Esophagus (tissue), 2 donors: ENCODE data around the gene MYADM. TPM values are rescaled to one million over a fixed set of nuclear protein-coding genes. Genes with fewer than 3 reads are reported as not detected.

Experiments used
- H3K27ac ChIP-seq, 2 donors: one replicate each; pipeline ENCODE4 v1.5.1; 2013; ENCODE audit warnings: low read depth in 2 of 2, mild to moderate bottlenecking in 2 of 2, inconsistent platforms in 1 of 2, low read length in 1 of 2, moderate library complexity in 1 of 2
- H3K27me3 ChIP-seq, 2 donors: one replicate each; pipeline ENCODE4 v1.6.1; 2013; ENCODE audit warnings: low read length in 2 of 2, control low read depth in 1 of 2, mild to moderate bottlenecking in 1 of 2; ENCODE audit not compliant: insufficient read depth in 2 of 2, control insufficient read depth in 1 of 2
- H3K36me3 ChIP-seq, 2 donors: one replicate each; pipeline ENCODE4 v1.6.1; 2013; ENCODE audit warnings: low read length in 1 of 2; ENCODE audit not compliant: control insufficient read depth in 2 of 2, insufficient read depth in 2 of 2
- H3K4me1 ChIP-seq, 2 donors: one replicate each; pipeline ENCODE4 v1.6.1; 2013; ENCODE audit warnings: low read length in 1 of 2; ENCODE audit not compliant: control insufficient read depth in 2 of 2, insufficient read depth in 2 of 2
- H3K4me3 ChIP-seq, 2 donors: one replicate each; pipeline ENCODE4 v1.5.1; 2013; ENCODE audit warnings: low read length in 2 of 2, mild to moderate bottlenecking in 2 of 2, low read depth in 1 of 2, moderate library complexity in 1 of 2
- H3K9me3 ChIP-seq, 2 donors: one replicate each; pipeline ENCODE4 v1.6.1; 2013; ENCODE audit warnings: mild to moderate bottlenecking in 2 of 2, low read depth in 1 of 2, low read length in 1 of 2, moderate library complexity in 1 of 2; ENCODE audit not compliant: control insufficient read depth in 2 of 2, insufficient read depth in 1 of 2
- WGBS, 2 donors: extraction: QIAGEN DNeasy Blood & Tissue Kit; methylation state at CpG; one replicate each; pipeline ENCODE4 v1.1.7; 2013; 5-methylcytosine and 5-hydroxymethylcytosine counted together
- polyA plus RNA-seq, 2 donors: library from polyadenylated mRNA; stranded (reverse); fragments of 200-250 nt; gene quantifications; one replicate each; pipeline ENCODE4 v1.2.3, GENCODE V29; 2013
- donor health status: healthy with polysubstance abuse.
- donor health status: Bipolar disorder and iron deficiency.

Gene MYADM
- polyA plus RNA-seq, 2 donors: 9.3 to 20.4 TPM

GRCh38 chr19:53883231-53883661, 15.6 kb downstream of the MYADM start:
- WGBS, 2 donors: 0 to 3% methylated on average over 6 to 18 of the region's 19 CpGs
- Histone ChIP-seq H3K27ac (no peak overlapping the region), H3K4me1 (peaks cover 4 to 12% of the 10 kb centered on the region in 2 donors), H3K9me3 (no peaks in the 10 kb centered on the region), H3K27me3 (peaks cover 0 to 14% of the 10 kb centered on the region in 2 donors), H3K4me3 (no peak overlapping the region), H3K36me3 (no peaks in the 10 kb centered on the region)

- peaks cover 0 to 14% of the 10 kb centered on the region in 2 donors for H3K27me3 ChIP-seq
- no peak overlapping the region for H3K4me3 ChIP-seq
- no peak overlapping the region for H3K27ac ChIP-seq
- 25 to 28% methylated on average over 11 of the region's 11 CpGs for WGBS, 2 donors
- peaks cover 4 to 11% of the 10 kb centered on the region in 2 donors for H3K4me1 ChIP-seq
- H3K9me3 ChIP-seq: no peaks in the 10 kb centered on the region
- H3K36me3 ChIP-seq: no peaks in the 10 kb centered on the region
Measured at GRCh38 chr19:53883741-53884140, 16.1 kb downstream of the MYADM start.

- WGBS, 2 donors: 35 to 43% methylated on average over 12 of the region's 12 CpGs
- H3K4me3 ChIP-seq: no peak overlapping the region
- H3K27me3 ChIP-seq: peaks cover 0 to 14% of the 10 kb centered on the region in 2 donors
- H3K36me3 ChIP-seq: no peaks in the 10 kb centered on the region
- H3K9me3 ChIP-seq: no peaks in the 10 kb centered on the region
- H3K27ac ChIP-seq: no peak overlapping the region
- H3K4me1 ChIP-seq: peaks cover 4 to 8% of the 10 kb centered on the region in 2 donors
Measured at GRCh38 chr19:53884256-53884655, 16.6 kb downstream of the MYADM start.

- H3K9me3 ChIP-seq: no peaks in the 10 kb centered on the region
- peaks cover 0 to 14% of the 10 kb centered on the region in 2 donors for H3K27me3 ChIP-seq
- peaks cover 4 to 8% of the 10 kb centered on the region in 2 donors for H3K4me1 ChIP-seq
- 93 to 94% methylated on average over 10 of the region's 10 CpGs for WGBS, 2 donors
- H3K36me3 ChIP-seq: no peaks in the 10 kb centered on the region
- no peak overlapping the region for H3K4me3 ChIP-seq
- H3K27ac ChIP-seq: no peak overlapping the region
Measured at GRCh38 chr19:53885036-53885435, 17.4 kb downstream of the MYADM start.

- 68 to 76% methylated on average over 22 to 23 of the region's 23 CpGs for WGBS, 2 donors
Measured at GRCh38 chr19:53892301-53892980, 24.8 kb downstream of the MYADM start.

GRCh38 chr19:53892981-53893325, 25.3 kb downstream of the MYADM start:
- Histone ChIP-seq H3K4me1 (no peaks in the 10 kb centered on the region), H3K27ac (no peak overlapping the region), H3K27me3 (peaks cover 0 to 3% of the 10 kb centered on the region in 2 donors), H3K4me3 (no peak overlapping the region), H3K9me3 (no peaks in the 10 kb centered on the region), H3K36me3 (no peaks in the 10 kb centered on the region)
- WGBS, 2 donors: 62 to 66% methylated on average over 8 of the region's 8 CpGs

More at GRCh38 chr19:53892301-53892980, 24.8 kb downstream of the MYADM start:
- peaks cover 0 to 3% of the 10 kb centered on the region in 2 donors for H3K27me3 ChIP-seq
- H3K27ac ChIP-seq: no peak overlapping the region
- no peaks in the 10 kb centered on the region for H3K9me3 ChIP-seq
- H3K36me3 ChIP-seq: no peaks in the 10 kb centered on the region
- no peak overlapping the region for H3K4me3 ChIP-seq
- no peaks in the 10 kb centered on the region for H3K4me1 ChIP-seq

- WGBS, 2 donors: 64 to 69% methylated on average over 9 of the region's 9 CpGs
- Histone ChIP-seq H3K4me3 (no peak overlapping the region), H3K36me3 (no peaks in the 10 kb centered on the region), H3K27ac (no peak overlapping the region), H3K4me1 (no peaks in the 10 kb centered on the region), H3K27me3 (peaks cover 0 to 6% of the 10 kb centered on the region in 2 donors), H3K9me3 (peaks cover 4% of the 10 kb centered on the region in 2 donors)
Measured at GRCh38 chr19:53894707-53895106, 27.0 kb downstream of the MYADM start.

- Histone ChIP-seq H3K4me3 (no peak overlapping the region), H3K36me3 (no peaks in the 10 kb centered on the region), H3K27me3 (peaks cover 0 to 6% of the 10 kb centered on the region in 2 donors), H3K9me3 (peaks cover 6 to 7% of the 10 kb centered on the region in 2 donors), H3K27ac (no peak overlapping the region), H3K4me1 (no peaks in the 10 kb centered on the region)
- 31 to 42% methylated on average over 4 of the region's 4 CpGs for WGBS, 2 donors
Measured at GRCh38 chr19:53896682-53897081, 29.0 kb downstream of the MYADM start.

- Histone ChIP-seq H3K27ac (no peak overlapping the region), H3K4me3 (no peak overlapping the region), H3K27me3 (peaks cover 0 to 6% of the 10 kb centered on the region in 2 donors), H3K4me1 (no peaks in the 10 kb centered on the region), H3K9me3 (peaks cover 6 to 7% of the 10 kb centered on the region in 2 donors), H3K36me3 (no peaks in the 10 kb centered on the region)
- 55 to 66% methylated on average over 4 of the region's 4 CpGs for WGBS, 2 donors
Measured at GRCh38 chr19:53897459-53897858, 29.8 kb downstream of the MYADM start.

GRCh38 chr19:53898166-53898565, 30.5 kb downstream of the MYADM start:
- Histone ChIP-seq H3K36me3 (no peaks in the 10 kb centered on the region), H3K4me1 (no peaks in the 10 kb centered on the region), H3K9me3 (peaks cover 6 to 7% of the 10 kb centered on the region in 2 donors), H3K27ac (no peak overlapping the region), H3K27me3 (peaks cover 0 to 6% of the 10 kb centered on the region in 2 donors), H3K4me3 (no peak overlapping the region)
- WGBS, 2 donors: 9 to 17% methylated on average over 16 of the region's 16 CpGs
